Right ventricle myocardium inferior (tissue), 1 donor: Measurements from ENCODE around the gene BPNT1. TPM values are rescaled to one million over a fixed set of nuclear protein-coding genes. Genes with fewer than 3 reads are reported as not detected.
"Not testable (repeated sequence)": the region's sequence is repeated elsewhere in the genome, so short reads cannot be mapped to it uniquely, and the experiment has no call there.

ENCODE experiments used
- ATAC-seq: fragments of 200-7000 bp; cut with Tn5 transposase; one replicate; pipeline ENCODE4 v1.9.1; 2020; ENCODE audit warnings: mild to moderate bottlenecking, moderate library complexity
- DNase-seq: peaks from one replicate; pipeline ENCODE4 v3.0.0; 2021; ENCODE audit errors: missing footprints
- intact Hi-C: fragments of 100-400 bp; cut with DNase I; formaldehyde crosslinking; loops from one replicate; pipeline ENCODE4 v1.11.0; 2022
- long read RNA-seq: library from polyadenylated mRNA; unstranded; transcript quantifications from one replicate; pipeline ENCODE4 v2.0.0, GENCODE V29; 2021
- total RNA-seq: library from RNA; stranded (reverse); fragmentation: NEBNext Ultra II Directional; extraction: Animal tissue kit (Norgen Biotek cat#: 25700); gene quantifications from one replicate; pipeline ENCODE4 v1.2.1, GENCODE V29; 2021
- donor health status: DM: no; HTN: yes; CAD: no; lungs with severe emphysema.

Gene BPNT1
- 19.1 TPM for total RNA-seq
- long read RNA-seq, partial matches to known transcripts, result 0 of 2 reads
- long read RNA-seq, other reads (novel, unspliced or antisense), result 0 of 2 reads

- intact Hi-C loops, result no loop called here
- peak; percentile 94 for DNase-seq
- ATAC-seq, result peak; percentile 85
Observed at GRCh38 chr1:220089650-220090556, at the start of gene BPNT1. Gene BPNT1, minus strand, starts transcription at chr1:220089788. Its CDS starts 9,942 bp downstream, at chr1:220079846.

- ATAC-seq, result peak; percentile 88
Observed at GRCh38 chr1:220137019-220137786, 47.6 kb upstream of the BPNT1 start.

GRCh38 chr1:220135755-220136154 lies 46.2 kb upstream of the BPNT1 start:
- DNase-seq (no peak), ATAC-seq (no peak)
- intact Hi-C loops, result no loop called here

More at GRCh38 chr1:220137019-220137786, 47.6 kb upstream of the BPNT1 start:
- DNase-seq, result no peak
- intact Hi-C loops, result no loop called here

- DNase-seq (no peak), ATAC-seq (no peak)
- intact Hi-C loops, result no loop called here
Observed at GRCh38 chr1:220129479-220130210, 40.1 kb upstream of the BPNT1 start.

- no peak for DNase-seq
- ATAC-seq, result no peak
- intact Hi-C loops, result no loop called here
Observed at GRCh38 chr1:220127076-220127475, 37.5 kb upstream of the BPNT1 start.

- intact Hi-C loops, result no loop called here
- no peak for ATAC-seq
- no peak for DNase-seq
Observed at GRCh38 chr1:220124542-220124941, 35.0 kb upstream of the BPNT1 start.

- ATAC-seq (no peak), DNase-seq (no peak)
- intact Hi-C loops, result no loop called here
Observed at GRCh38 chr1:220123889-220124288, 34.3 kb upstream of the BPNT1 start.

GRCh38 chr1:220123066-220123465 lies 33.5 kb upstream of the BPNT1 start:
- no peak for ATAC-seq
- intact Hi-C loops, result no loop called here

GRCh38 chr1:220121791-220122530 lies 32.4 kb upstream of the BPNT1 start:
- ATAC-seq, result no peak
- DNase-seq, result no peak
- intact Hi-C loops, result no loop called here

More at GRCh38 chr1:220123066-220123465, 33.5 kb upstream of the BPNT1 start:
- DNase-seq, result no peak

- intact Hi-C loops, result no loop called here
- ATAC-seq, result no peak
- DNase-seq, result no peak
Observed at GRCh38 chr1:220119043-220119512, 29.5 kb upstream of the BPNT1 start.

GRCh38 chr1:220113136-220113695 lies 23.6 kb upstream of the BPNT1 start:
- ATAC-seq (no peak), DNase-seq (no peak)
- intact Hi-C loops, result no loop called here

GRCh38 chr1:220112600-220112999 lies 23.0 kb upstream of the BPNT1 start:
- intact Hi-C loops, result not testable (repeated sequence)

GRCh38 chr1:220110473-220110872 lies 20.9 kb upstream of the BPNT1 start:
- DNase-seq, intact Hi-C loops, ATAC-seq: not testable (repeated sequence)

More at GRCh38 chr1:220112600-220112999, 23.0 kb upstream of the BPNT1 start:
- not testable (repeated sequence) for ATAC-seq, DNase-seq

- ATAC-seq, result no peak
- no peak for DNase-seq
- intact Hi-C loops, result no loop called here
Observed at GRCh38 chr1:220099826-220100225, 10.2 kb upstream of the BPNT1 start.

- intact Hi-C loops, result loop anchor here (2.0 kb wide), 1 partner anchor 47 kb away; the partner anchor contains the start of gene EPRS1
Observed at GRCh38 chr1:220094016-220094911, 4.7 kb upstream of the BPNT1 start, which contains the start of gene IARS2. Gene IARS2, plus strand, starts transcription at chr1:220094132. Its CDS starts 85 bp downstream, at chr1:220094217.

GRCh38 chr1:220093361-220094015 lies 3.9 kb upstream of the BPNT1 start:
- no peak for ATAC-seq
- DNase-seq, result no peak
- intact Hi-C loops, result loop anchor here (2.0 kb wide), 1 partner anchor 47 kb away; the partner anchor contains the start of gene EPRS1

More at GRCh38 chr1:220094016-220094911, 4.7 kb upstream of the BPNT1 start, which contains the start of gene IARS2:
- DNase-seq (peak; percentile 94), ATAC-seq (peak; percentile 96)
